RPMI8226 (cell line): Measurements from ENCODE around the gene LSM14A.
"Not testable (repeated sequence)": the region's sequence is repeated elsewhere in the genome, so short reads cannot be mapped to it uniquely, and the experiment has no call there.

Experiments used
- DNase-seq: peaks from one replicate; pipeline ENCODE4 v3.0.0-alpha.2; 2015

LSM14A gene

DNA sequence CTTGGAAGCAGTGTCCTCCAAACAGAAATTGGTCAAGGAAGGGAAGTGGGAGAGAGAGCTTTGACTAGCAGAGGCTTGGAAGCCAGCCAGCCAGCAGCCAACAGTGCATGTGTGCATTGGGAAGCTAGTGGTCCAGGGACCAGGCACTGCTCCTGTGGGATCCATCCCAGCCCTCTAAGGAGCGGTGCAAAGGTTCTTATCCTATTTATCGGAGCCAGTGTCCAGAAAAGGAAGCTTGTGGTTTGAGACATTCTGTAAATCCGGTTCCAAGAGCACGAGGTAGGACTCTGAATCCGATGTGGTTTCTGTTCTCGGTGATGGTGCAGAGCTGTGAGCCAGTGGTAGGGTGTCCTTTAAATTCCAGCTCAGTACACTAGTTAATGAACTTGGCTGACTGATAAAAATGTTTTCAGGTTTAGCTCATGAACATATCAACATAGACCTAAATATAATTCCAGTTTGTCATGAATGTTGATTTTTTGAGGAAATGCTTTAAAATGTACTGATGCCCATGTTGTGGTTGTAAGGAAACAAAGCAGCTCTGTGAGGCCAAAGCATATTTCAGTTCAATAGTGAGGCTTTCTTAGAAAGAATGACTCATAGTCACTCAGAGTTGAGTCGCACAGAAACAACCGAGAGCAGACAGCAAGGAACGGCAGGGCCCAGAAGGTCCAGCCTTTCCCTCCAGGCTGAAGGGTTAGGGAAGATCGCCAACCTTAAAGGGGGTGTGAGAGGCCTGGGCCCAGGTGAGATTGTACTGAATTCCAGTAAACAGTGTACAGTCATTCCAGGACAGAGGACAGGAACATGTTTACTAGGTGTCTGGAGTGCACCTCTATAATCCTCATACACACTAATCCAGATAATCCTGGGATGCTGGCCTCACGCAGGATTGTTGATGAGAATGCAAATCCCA, 60.5 kb downstream of the LSM14A start:
- DNase-seq: no peak

DNA sequence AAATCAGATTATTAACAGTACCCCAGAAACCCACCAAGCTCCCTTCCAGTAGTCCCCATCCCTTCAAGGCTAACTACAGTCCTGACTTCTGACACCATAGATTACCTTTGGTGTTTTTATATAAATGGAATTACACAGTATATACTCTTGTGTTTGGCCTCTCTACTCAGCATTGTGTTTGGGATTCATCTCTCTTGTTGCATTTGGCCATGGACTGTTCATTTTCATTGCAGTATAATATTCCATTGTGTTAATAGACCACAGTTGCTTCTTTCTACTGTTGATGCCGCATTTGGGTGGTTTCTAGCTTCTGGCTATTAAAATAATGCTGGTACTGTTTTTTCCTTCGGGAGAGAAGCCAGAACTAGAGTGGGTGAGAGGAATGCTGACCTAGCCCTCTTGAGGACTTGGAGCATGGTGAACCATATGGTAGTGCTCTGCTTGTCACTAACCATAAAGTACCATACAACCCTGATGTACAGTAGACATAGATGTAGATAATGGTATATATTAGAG, 63.2 kb downstream of the LSM14A start:
- DNase-seq: no peak

- no peak for DNase-seq
Observed at GRCh38 chr19:34236035-34236987, 64.0 kb downstream of the LSM14A start.

DNA sequence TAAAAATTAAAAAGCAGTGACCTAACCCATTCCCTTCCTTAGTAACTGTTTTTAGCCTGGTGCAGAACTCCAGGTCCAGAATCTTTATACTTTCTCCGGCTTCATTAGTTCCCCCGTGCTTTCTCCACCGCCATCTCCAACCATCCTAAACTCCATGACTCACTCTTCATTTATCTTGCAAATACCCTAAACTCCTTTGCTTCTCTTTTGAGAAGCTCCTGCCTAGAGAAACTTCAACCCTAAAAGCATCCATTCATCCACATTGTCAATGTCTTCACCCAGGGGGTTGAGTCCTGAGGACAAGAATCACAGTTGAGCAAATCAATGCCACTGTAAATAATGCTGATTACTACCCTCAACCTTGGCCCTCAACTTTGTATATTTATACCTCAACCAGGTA, 65.0 kb downstream of the LSM14A start:
- no peak for DNase-seq

GRCh38 chr19:34237939-34238338, 65.6 kb downstream of the LSM14A start:
- no peak for DNase-seq

DNA sequence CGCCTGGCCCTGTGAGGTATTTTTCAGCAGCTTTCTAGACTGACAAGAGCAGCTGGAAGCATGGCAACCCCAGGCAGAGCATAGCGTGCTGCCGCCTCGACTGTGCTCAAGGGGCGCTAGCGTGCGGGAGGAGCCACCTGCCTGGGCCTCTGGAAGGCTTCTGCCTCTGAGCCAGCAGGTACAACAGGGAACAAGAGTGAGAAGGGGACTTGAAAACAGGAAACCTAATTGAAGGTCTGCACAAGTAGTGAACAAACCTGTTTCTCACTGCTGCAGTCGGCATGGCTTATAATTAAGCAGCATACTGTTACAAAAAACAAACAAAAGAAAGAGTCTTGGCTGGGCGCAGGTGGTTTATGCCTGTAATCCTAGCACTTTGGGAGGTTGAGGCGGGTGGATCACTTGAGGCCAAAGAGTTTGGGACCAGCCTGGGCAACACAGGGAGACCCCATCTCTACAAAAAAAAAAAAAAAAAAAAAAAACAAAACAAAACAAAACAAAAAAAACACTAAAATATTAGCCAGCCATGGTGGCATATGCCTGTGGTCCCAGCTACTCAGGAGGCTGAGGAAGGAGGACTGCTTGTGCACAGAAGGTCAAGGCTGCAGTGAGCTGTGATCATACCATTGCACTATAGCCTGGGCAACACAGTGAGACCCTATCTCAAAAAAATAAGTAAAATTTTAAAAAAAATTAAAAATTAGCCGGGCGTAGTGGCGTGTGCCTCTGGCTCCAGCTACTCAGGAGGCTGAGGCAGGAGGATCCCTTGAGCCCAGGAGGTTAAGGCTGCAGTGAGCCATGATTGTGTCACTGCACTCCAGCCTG, 69.4 kb downstream of the LSM14A start:
- peak; percentile 43 for DNase-seq

DNA sequence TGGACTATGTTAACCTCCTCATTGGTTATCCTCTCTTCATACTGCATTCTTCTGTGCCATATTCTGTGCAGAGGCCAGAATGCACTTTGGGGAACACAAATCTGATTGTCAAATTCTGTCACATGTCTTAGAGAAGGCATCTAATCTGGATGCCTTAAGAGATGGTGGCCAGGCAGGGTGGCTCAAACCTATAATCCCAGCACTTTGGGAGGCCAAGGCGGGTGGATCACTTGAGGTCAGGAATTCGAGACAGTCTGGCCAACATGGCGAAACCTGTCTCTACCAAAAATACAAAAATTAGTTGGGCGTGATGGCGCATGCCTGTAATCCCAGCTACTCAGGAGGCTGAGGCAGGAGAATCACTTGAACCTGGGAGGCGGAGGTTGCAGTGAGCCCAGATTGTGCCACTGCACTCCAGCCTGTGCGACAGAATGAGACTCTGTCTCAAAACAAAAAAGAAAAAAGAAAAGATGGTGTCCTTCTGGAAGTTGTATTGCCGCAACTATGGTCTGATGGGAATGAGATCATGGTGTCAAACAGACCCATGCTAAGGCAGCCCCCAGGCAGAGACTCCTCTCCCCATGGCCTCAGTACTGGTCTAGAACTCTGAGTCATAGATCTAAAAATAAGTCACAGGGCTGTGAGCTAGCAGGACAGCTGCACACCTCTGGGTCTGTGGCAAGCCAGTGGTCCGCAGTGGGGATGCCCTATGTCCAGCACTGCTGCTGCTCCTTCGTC, 71.0 kb downstream of the LSM14A start:
- DNase-seq: not testable (repeated sequence)

DNA sequence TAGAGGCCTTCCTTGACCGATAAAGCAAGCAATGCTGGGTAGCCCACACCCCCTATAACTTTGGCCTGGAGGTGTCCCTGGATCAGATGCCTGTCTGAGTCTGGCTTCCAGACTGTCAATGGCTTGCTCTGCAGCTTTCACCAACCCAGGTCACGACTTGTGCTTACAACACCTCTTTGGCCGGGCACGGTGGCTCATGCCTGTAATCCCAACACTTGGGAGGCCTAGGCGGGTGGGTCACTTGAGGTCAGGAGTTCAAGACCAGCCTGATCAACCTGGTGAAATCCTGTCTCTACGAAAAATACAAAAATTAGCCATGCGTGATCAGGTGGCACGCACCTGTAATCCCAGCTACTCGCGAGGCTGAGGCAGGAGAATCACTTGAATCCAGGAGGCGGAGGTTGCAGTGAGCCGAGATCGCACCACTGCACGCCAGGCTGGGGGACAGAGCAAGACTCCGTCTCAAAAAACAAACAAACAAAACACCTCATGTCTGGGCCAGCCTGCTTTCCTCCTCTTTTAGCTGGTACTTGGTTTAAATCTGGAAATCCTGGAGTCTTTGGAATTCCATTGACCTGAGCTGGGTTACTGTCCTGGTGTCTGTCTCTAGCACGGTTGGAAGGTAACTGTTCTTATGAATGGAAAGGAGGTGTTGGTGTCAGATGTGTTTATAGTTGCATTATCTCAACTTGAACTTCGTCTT, 71.7 kb downstream of the LSM14A start:
- DNase-seq: no peak

DNA sequence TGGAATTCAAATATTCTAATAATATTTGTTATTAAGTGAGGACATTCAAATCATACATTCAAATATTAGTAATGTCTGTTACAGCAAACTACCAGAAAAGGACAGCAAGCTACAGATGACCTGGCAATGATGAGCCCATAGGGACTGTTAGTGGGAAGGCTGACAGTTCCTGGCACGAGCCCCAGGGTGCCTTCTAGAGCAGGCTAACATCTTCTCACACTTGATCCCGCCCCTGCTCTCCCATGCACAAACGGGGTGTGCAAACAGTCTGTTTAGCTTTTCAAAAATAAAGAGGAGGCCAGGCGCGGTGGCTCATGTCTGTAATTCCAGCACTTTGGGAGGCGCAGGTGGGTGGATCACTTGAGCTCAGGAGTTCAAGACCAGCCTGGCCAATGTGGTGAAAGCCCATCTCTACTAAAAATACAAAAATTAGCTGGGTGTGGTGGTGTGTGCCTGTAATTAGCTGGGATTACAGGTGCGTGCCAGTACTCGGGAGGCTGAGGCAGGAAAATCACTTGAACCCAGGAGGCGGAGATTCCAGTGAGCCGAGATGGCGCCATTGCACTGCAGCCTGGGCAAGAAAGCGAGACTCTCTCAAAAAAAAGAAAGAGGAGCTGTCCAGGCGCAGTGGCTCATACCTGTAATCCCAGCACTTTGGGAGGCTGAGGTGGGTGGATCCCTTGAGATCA, 72.5 kb downstream of the LSM14A start:
- DNase-seq: no peak

DNA sequence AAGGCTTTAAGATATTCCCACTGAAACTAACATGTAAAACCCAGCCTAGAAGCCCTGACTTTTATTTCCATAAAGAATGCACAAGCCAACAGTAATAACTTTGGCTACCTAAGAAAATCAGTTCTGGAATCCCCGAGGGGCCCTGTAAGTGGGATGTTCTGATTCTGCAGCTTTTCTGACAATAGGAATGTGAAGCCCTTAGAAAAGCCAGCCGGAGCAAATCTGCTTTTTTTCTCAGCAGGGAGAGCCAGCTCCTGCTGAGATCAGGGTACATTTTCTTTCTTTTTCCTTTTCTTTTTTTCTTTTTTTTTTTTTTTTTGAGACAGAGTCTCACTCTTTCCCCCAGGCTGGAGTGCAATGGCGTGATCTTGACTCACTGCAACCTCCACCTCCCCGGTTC, 74.0 kb downstream of the LSM14A start:
- no peak for DNase-seq

DNA sequence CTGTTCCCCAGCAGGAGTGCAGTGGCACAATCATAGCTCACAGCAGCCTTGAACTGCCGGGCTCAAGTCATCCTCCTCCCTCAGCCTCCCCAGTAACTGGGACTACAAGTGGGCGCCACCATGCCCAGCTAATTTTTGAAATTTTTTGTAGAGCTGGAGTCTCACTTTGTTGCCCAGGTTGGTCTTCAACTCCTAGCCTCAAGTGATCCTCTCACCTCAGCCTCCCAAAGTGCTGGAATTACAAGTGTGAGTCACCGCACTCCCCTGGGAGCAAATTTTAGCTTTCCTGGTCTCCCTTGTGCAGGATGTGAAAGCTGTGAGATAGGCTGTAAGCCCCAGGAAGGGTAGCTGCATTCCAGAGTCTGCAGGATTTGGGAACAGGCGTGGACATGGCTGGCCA, 76.6 kb downstream of the LSM14A start:
- DNase-seq: no peak

DNA sequence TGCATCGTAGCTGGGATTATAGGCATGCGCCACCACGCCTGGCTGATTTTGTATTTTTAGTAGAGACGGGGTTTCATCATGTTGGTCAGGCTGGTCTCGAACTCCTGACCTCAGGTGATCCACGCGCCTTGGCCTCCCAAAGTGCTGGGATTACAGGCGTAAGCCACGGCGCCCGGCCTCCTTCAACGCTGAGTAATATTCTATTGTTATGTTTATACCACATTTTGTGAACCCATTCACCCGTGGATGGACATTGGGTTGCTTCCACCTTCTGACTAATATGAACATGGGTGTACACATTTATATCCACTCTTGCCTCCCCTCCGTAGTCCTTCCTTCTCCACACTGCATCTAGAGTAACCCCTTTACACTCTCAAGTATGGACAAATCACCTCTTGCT, 80.9 kb downstream of the LSM14A start:
- DNase-seq: not testable (repeated sequence)

- not testable (repeated sequence) for DNase-seq
Observed at GRCh38 chr19:34253681-34254045, 81.4 kb downstream of the LSM14A start.

GRCh38 chr19:34254046-34254697, 81.9 kb downstream of the LSM14A start, which contains the start of gene GARRE1:
GARRE1 (plus strand) TSS chr19:34254554; CDS start chr19:34300474, 45,920 bp downstream.
- peak; percentile 83 for DNase-seq

DNA sequence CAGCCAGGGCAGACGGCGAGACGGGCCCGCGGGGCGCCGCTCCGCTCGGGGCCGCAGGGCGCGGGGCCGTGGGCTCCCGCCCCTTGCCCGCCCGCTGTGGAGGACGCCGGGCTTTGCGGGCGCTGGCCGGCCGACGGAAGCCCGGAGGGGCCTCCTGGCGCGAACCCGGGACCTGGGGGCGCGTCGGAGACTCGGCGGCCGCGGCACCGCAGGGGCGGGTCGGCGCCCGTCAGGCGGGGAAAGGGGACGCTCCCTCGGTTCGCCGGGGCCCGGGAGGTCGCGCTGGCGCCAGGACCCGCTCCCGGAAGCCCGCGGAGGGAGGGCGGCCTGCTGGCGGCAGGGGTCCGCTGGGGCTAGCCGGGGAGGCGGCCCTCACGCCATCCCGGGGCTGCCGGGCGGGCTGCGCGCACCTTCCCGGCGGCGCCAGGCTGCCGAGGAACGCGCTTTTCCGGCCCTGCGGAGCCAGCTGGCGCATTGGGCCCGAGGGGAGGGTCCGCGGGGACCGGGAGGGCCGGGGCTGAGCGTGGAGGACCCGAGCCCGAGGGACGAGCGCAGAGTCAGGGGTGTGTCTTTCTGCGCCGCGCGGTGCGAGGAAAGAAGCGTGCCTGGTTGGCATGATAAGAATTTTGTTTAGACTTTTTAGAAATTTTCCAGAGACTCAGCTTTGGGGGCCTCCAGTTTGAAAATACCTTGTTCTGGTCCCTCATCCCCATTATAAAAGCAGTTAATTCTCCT, 82.6 kb downstream of the LSM14A start:
- DNase-seq: peak; percentile 19

GRCh38 chr19:34255546-34255945, 83.2 kb downstream of the LSM14A start:
- DNase-seq: no peak

DNA sequence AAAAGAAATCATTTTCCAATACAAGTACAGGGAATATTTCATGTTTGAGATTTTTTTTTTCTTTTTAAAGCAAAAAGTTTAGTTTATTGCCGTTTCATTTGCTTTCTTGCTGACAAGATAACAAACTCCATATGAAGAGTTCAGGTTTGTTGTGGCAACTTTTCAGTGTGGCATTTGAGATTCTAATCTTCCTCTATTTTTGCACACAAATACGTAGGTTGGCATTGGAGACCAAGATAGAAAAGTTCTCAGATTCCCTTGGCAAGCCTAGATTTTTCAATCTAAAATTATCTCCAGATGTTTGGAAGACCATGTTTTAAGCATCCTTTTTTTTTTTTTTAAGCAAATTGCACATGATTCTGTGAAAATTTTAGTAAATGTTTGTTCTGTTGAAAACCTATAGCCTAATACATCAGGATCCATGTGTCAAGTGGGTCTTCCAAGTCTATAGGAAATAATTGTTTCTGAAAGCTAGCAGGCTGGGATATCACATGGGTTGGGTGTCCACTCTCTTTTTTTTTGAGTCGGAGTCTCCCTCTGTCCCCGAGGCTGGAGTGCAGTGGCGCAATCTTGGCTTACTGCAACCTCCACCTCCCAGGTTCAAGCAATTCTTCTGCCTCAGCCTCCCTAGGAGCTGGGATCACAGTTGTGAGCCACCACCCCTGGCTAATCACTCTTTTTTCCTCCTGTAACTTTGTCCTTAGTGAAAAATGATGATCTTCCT, 84.7 kb downstream of the LSM14A start:
- DNase-seq: no peak

GRCh38 chr19:34257559-34257924, 85.2 kb downstream of the LSM14A start:
- no peak for DNase-seq
